ENCODE results near the gene HOXC5. TPM values are rescaled to one million over a fixed set of nuclear protein-coding genes. Genes with fewer than 3 reads are reported as not detected.

HOXC5 gene
- total and polyA plus RNA-seq, 2 experiments from 2014 or later, result 0.18 to 0.40 TPM

DNA sequence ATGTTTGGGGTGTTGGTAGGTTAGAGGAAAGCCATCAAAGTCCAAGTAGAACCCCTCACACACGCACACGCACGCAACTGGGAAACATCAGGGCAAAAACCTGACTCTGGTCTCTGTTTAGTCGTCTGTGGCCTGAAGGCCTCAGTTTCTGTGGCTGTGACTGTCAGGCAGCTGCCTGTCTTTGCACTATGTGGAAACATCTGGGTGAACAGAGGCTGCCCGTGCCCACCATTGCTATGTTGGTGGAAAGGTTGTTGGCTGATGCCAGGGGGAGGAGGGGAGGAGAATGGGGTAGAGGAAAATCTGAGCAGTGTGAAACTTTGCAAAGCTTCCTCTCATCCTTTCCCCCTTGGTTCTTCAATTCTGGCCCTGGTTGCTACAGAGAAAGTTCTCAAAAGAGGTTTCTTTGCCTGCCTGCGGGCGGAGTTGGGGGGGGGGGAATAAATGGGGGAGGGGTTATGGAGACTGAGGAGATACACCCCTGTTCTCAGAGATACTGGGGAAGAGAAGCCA is 40.4 kb upstream of the HOXC5 start:
- 51% methylated on average over 7 of the region's 7 CpGs for WGBS (ENCODE audit: low lambda C conversion rate, missing lambda C conversion rate)

DNA sequence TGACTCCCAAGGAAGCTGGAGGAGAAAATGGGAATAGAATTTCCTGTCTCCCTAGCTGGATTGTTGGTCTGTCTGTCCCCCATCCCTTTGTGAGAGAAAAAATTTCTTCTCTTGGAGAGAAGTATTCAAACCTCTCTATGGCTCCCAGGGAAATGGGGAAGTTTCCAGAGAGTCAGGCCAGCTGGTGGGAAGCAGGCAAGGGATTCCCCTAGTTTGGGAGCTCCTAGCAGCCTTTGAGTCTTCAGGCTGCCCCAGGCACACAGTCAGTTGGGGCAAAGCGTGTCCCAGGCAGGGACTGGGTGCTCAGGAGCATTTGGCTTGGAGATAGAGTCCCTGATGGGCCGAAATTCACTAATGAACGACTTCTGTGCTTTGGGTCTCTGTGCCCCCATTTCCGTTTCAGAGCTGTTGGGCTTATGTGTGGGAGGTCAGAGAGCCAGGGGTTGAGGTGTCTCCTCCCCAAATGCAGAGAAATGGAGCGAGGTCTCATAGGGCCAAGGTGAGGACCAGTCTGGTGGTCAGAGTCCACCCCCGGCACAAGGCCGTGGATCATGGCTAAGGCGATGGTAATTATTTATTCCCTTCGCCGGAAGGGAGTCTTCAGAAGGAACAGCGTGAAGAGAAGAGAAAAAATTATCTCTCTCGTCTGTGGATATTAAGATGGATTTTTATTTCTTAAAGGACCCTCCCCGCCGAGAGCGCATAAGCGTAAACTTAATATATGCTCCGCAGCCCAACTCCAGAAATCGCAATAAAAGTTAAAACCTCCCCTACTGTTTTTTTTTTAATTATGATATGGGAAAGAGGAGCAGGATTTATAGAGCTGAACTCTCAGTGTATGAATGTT is 39.5 kb upstream of the HOXC5 start:
- H2AFZ ChIP-seq, result peak overlapping the region; percentile 35
- no peak overlapping the region for H3K27ac ChIP-seq
- no peaks in the 10 kb centered on the region for H3K9me3 ChIP-seq (ENCODE audit: low read depth)
- H3K4me1 ChIP-seq (ENCODE audit: insufficient read depth), result peaks cover 23% of the 10 kb centered on the region
- no peaks in the 10 kb centered on the region for H3K36me3 ChIP-seq (replicated peaks; ENCODE audit: insufficient read depth, low read depth)
- TF ChIP-seq EZH2phosphoT487 (IDR thresholded peaks at IDR 0.05; ENCODE audit: low read depth, severe bottlenecking, unreplicated experiment), result peak; percentile 50
- no peak for TF ChIP-seq EZH2 (IDR thresholded peaks at IDR 0.05; ENCODE audit: borderline replicate concordance)
- TF ChIP-seq, protein P1, sequence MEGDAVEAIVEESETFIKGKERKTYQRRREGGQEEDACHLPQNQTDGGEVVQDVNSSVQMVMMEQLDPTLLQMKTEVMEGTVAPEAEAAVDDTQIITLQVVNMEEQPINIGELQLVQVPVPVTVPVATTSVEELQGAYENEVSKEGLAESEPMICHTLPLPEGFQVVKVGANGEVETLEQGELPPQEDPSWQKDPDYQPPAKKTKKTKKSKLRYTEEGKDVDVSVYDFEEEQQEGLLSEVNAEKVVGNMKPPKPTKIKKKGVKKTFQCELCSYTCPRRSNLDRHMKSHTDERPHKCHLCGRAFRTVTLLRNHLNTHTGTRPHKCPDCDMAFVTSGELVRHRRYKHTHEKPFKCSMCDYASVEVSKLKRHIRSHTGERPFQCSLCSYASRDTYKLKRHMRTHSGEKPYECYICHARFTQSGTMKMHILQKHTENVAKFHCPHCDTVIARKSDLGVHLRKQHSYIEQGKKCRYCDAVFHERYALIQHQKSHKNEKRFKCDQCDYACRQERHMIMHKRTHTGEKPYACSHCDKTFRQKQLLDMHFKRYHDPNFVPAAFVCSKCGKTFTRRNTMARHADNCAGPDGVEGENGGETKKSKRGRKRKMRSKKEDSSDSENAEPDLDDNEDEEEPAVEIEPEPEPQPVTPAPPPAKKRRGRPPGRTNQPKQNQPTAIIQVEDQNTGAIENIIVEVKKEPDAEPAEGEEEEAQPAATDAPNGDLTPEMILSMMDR (IDR thresholded peaks at IDR 0.05; ENCODE audit: poor library complexity), result no peak
- no peaks in the 10 kb centered on the region for H3K79me2 ChIP-seq
- H3K27me3 ChIP-seq, result peaks cover 98% of the 10 kb centered on the region
- 53% methylated on average over 18 of the region's 18 CpGs for WGBS (ENCODE audit: low lambda C conversion rate, missing lambda C conversion rate)
- no peaks in the 10 kb centered on the region for H4K20me1 ChIP-seq (ENCODE audit: insufficient read depth, poor library complexity, severe bottlenecking)
- no peak overlapping the region for H3K4me3 ChIP-seq
- H3K9me2 ChIP-seq (replicated peaks; ENCODE audit: insufficient read depth), result no peaks in the 10 kb centered on the region
- no peak overlapping the region for H3K4me2 ChIP-seq
- no peak for DNase-seq (ENCODE audit: low spot score)

More for the DNA sequence above, 40.4 kb upstream of the HOXC5 start:
- no peaks in the 10 kb centered on the region for H3K9me3 ChIP-seq (ENCODE audit: low read depth)
- peaks cover 23% of the 10 kb centered on the region for H3K4me1 ChIP-seq (ENCODE audit: insufficient read depth)
- no peak overlapping the region for H3K27ac ChIP-seq
- DNase-seq (ENCODE audit: low spot score), result no peak
- H2AFZ ChIP-seq, result no peak overlapping the region
- H3K79me2 ChIP-seq, result no peaks in the 10 kb centered on the region
- H3K4me2 ChIP-seq, result no peak overlapping the region
- no peaks in the 10 kb centered on the region for H3K36me3 ChIP-seq (replicated peaks; ENCODE audit: insufficient read depth, low read depth)
- TF ChIP-seq EZH2 (IDR thresholded peaks at IDR 0.05; ENCODE audit: borderline replicate concordance) (no peak), EZH2phosphoT487 (IDR thresholded peaks at IDR 0.05; ENCODE audit: low read depth, severe bottlenecking, unreplicated experiment) (no peak)
- TF ChIP-seq, protein P1 (IDR thresholded peaks at IDR 0.05; ENCODE audit: poor library complexity), result no peak
- no peak overlapping the region for H3K4me3 ChIP-seq
- peaks cover 98% of the 10 kb centered on the region for H3K27me3 ChIP-seq
- no peaks in the 10 kb centered on the region for H4K20me1 ChIP-seq (ENCODE audit: insufficient read depth, poor library complexity, severe bottlenecking)
- no peaks in the 10 kb centered on the region for H3K9me2 ChIP-seq (replicated peaks; ENCODE audit: insufficient read depth)

DNA sequence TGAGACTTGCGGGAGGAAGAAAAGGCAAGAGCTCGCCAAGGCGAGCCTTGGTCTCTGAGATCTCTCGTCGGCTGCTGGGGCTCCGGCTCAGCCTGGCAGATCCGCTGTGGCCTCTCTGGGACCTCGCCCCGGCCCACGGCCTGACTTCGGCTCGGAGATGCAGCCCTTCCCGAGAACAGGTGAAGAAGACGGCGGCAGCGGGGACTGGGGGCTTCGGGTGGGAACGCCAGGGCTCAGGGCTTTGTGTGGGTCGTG is 38.9 kb upstream of the HOXC5 start:
- Histone ChIP-seq H3K36me3 (replicated peaks; ENCODE audit: insufficient read depth, low read depth) (no peaks in the 10 kb centered on the region), H3K4me2 (peak overlapping the region; percentile 83), H2AFZ (peak overlapping the region; percentile 35), H3K4me3 (no peak overlapping the region), H3K4me1 (ENCODE audit: insufficient read depth) (peaks cover 23% of the 10 kb centered on the region), H3K9me3 (ENCODE audit: low read depth) (no peaks in the 10 kb centered on the region), H3K27ac (no peak overlapping the region), H4K20me1 (ENCODE audit: insufficient read depth, poor library complexity, severe bottlenecking) (no peaks in the 10 kb centered on the region), H3K27me3 (peaks cover 98% of the 10 kb centered on the region), H3K9me2 (replicated peaks; ENCODE audit: insufficient read depth) (no peaks in the 10 kb centered on the region), H3K79me2 (no peaks in the 10 kb centered on the region)
- DNase-seq (ENCODE audit: low spot score), result no peak
- TF ChIP-seq, protein P1 (IDR thresholded peaks at IDR 0.05; ENCODE audit: poor library complexity), result no peak
- TF ChIP-seq EZH2phosphoT487 (IDR thresholded peaks at IDR 0.05; ENCODE audit: low read depth, severe bottlenecking, unreplicated experiment) (peak; percentile 27), EZH2 (IDR thresholded peaks at IDR 0.05; ENCODE audit: borderline replicate concordance) (no peak)
- WGBS (ENCODE audit: low lambda C conversion rate, missing lambda C conversion rate), result 16% methylated on average over 19 of the region's 19 CpGs
